Breast epithelium (tissue), 4 donors: Measurements from ENCODE around the gene ADGRG1. TPM values are rescaled to one million over a fixed set of nuclear protein-coding genes. Genes with fewer than 3 reads are reported as not detected.

Experiments used
- DNase-seq, 2 donors: peaks; one replicate each; pipeline ENCODE4 v3.0.0-alpha.2; 2019; ENCODE audit warnings: low spot score in 2 of 2
- H3K27ac ChIP-seq, 2 donors: fragments of 200-600 bp; sonication (generic) in 1 of 2; one replicate each; pipeline ENCODE4 v1.5.1; 2016 to 2019; ENCODE audit warnings: mild to moderate bottlenecking in 1 of 2
- H3K27me3 ChIP-seq, 2 donors: fragments of 200-600 bp; sonication (generic) in 1 of 2; one replicate each; pipeline versions ENCODE4 v1.5.1 to v1.6.0; 2017 to 2019; ENCODE audit warnings: control low read depth in 1 of 2, mild to moderate bottlenecking in 1 of 2
- H3K36me3 ChIP-seq: fragments of 200-600 bp; one replicate; pipeline ENCODE4 v1.5.1; 2019
- H3K4me1 ChIP-seq, 2 donors: fragments of 200-600 bp; sonication (generic); one replicate each; pipeline ENCODE4 v1.5.1; 2016 to 2019; ENCODE audit warnings: control low read depth in 1 of 2
- H3K4me3 ChIP-seq, 3 donors: fragments of 200-600 bp; sonication (generic); 1 replicate in 2 of 3; 2 replicates in 1 of 3; pipeline ENCODE4 v1.5.1; 2016 to 2019; ENCODE audit warnings: mild to moderate bottlenecking in 3 of 3, moderate library complexity in 2 of 3
- H3K9me3 ChIP-seq, 2 donors: fragments of 200-600 bp; sonication (generic) in 1 of 2; one replicate each; pipeline ENCODE4 v1.5.1; 2016 to 2019; ENCODE audit warnings: control low read depth in 1 of 2
- POLR2A ChIP-seq: fragments of 450-650 bp; IDR thresholded peaks from one replicate; pipeline ENCODE4 v1.6.1; 2016; ENCODE audit warnings: antibody characterized with exemption, mild to moderate bottlenecking, moderate library complexity
- POLR2AphosphoS5 ChIP-seq, 3 donors: sonication (generic); formaldehyde crosslinking; IDR thresholded peaks; one replicate each; pipeline ENCODE4 v1.6.1; 2017; ENCODE audit warnings: antibody characterized with exemption in 3 of 3
- intact Hi-C: fragments of 100-400 bp; cut with DNase I; formaldehyde crosslinking; loops from one replicate; pipeline ENCODE4 v1.15.1; 2023; ENCODE audit warnings: low total_unique reads
- total RNA-seq, 3 donors: library from RNA; depleted of rRNA; stranded (reverse); fragments of >200 nt; gene quantifications; one replicate each; pipeline ENCODE4 v1.1.0, GENCODE V29; 2016
- TF ChIP-seq, protein P1 (sequence below), 3 donors: fragments of 450-650 bp; IDR thresholded peaks; one replicate each; pipeline ENCODE4 v1.5.1; 2016 to 2017; ENCODE audit warnings: antibody characterized with exemption in 3 of 3, mild to moderate bottlenecking in 3 of 3, moderate library complexity in 3 of 3

ADGRG1 gene
- total RNA-seq, 3 donors from 2014 or later = 9.4 to 54.1 (median 34.0) TPM

DNA sequence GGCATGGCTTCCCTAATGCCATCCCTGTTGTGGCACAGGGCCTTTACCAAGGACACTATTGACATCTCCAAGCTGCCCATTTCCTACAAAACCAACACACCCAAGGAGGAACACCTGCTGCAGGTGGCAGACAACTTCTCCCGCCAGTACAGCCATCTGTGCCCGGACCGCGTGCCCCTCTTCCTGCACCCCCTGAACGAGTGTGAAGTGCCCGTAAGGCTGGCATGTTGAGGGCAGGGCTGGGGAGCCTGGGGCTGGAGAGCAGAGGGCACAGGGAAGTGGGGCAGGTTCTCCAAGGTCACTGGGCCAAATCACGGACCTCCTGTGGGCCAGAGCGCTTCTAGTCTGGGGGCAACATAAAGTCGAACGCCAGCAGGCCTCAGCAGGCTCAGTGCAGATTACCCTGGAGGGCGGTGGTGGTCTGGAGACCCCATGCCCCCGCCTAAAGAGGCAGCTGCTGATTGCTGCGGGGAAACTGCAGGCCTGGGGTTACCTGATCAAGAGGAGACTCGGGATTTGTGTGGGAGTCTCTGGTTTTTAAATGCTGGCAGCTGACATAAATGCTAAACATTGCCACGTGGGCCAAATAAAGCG is 70.5 kb downstream of the ADGRG1 start:
- H3K9me3 ChIP-seq = no peaks in the 10 kb centered on the region
- no peaks in the 10 kb centered on the region for H3K4me1 ChIP-seq
- TF ChIP-seq, protein P1, sequence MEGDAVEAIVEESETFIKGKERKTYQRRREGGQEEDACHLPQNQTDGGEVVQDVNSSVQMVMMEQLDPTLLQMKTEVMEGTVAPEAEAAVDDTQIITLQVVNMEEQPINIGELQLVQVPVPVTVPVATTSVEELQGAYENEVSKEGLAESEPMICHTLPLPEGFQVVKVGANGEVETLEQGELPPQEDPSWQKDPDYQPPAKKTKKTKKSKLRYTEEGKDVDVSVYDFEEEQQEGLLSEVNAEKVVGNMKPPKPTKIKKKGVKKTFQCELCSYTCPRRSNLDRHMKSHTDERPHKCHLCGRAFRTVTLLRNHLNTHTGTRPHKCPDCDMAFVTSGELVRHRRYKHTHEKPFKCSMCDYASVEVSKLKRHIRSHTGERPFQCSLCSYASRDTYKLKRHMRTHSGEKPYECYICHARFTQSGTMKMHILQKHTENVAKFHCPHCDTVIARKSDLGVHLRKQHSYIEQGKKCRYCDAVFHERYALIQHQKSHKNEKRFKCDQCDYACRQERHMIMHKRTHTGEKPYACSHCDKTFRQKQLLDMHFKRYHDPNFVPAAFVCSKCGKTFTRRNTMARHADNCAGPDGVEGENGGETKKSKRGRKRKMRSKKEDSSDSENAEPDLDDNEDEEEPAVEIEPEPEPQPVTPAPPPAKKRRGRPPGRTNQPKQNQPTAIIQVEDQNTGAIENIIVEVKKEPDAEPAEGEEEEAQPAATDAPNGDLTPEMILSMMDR (IDR thresholded peaks at IDR 0.05) = no peak
- TF ChIP-seq POLR2A (no peak), POLR2AphosphoS5 (IDR thresholded peaks at IDR 0.05) (no peak)
- H3K27ac ChIP-seq = no peak overlapping the region
- no peaks in the 10 kb centered on the region for H3K36me3 ChIP-seq
- H3K4me3 ChIP-seq = no peak overlapping the region
- no peak for DNase-seq
- intact Hi-C loops = no loop called here
- H3K27me3 ChIP-seq = no peaks in the 10 kb centered on the region

DNA sequence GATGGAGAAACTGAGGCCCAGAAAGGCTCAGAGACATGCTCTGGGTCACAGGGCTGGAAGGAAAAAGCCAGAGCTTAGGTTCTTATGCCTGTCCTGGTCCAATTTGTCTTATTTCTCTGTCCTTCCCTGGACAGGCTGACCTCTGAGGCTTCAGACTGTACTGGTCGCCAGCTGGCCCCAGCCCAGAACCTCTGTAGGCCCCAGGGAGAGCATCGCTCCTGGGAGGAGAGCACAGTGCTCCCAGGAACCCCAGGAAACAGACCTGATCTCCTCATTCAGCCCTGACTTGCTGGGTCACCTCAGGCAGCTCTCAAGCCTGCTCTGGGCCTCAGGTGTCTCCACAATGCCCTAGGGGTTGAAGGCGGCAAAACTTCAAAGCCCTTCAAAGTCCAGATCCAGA is 71.1 kb downstream of the ADGRG1 start:
- Histone ChIP-seq H3K9me3 (no peaks in the 10 kb centered on the region), H3K27ac (no peak overlapping the region), H3K36me3 (no peaks in the 10 kb centered on the region), H3K4me3 (no peak overlapping the region), H3K27me3 (no peaks in the 10 kb centered on the region), H3K4me1 (no peaks in the 10 kb centered on the region)
- no peak for DNase-seq
- intact Hi-C loops = no loop called here
- TF ChIP-seq POLR2AphosphoS5 (IDR thresholded peaks at IDR 0.05) (no peak), POLR2A (no peak)
- TF ChIP-seq, protein P1 (IDR thresholded peaks at IDR 0.05) = no peak

DNA sequence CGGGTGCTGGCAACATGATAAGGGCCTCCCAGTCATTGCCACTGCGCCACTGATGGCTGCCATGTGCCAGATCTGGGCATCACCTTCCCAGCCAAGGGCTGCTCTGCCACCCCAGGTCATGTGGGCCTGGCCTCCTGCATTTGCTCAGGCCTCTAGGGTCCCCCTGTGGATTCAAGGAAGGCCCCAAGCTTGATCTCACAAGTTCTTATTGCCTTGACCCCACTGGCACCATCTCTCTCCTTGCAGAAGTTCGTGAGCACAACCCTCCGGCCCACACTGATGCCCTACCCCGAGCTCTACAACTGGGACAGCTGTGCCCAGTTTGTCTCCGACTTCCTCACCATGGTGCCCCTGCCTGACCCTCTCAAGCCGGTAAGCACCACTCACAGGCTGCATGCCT is 71.5 kb downstream of the ADGRG1 start:
- Histone ChIP-seq H3K4me1 (no peaks in the 10 kb centered on the region), H3K27ac (no peak overlapping the region), H3K4me3 (no peak overlapping the region), H3K36me3 (no peaks in the 10 kb centered on the region), H3K27me3 (no peaks in the 10 kb centered on the region), H3K9me3 (no peaks in the 10 kb centered on the region)
- DNase-seq = no peak
- intact Hi-C loops = no loop called here
- TF ChIP-seq POLR2AphosphoS5 (IDR thresholded peaks at IDR 0.05) = no peak
- TF ChIP-seq, protein P1 (IDR thresholded peaks at IDR 0.05) = no peak
- no peak for TF ChIP-seq POLR2A

DNA sequence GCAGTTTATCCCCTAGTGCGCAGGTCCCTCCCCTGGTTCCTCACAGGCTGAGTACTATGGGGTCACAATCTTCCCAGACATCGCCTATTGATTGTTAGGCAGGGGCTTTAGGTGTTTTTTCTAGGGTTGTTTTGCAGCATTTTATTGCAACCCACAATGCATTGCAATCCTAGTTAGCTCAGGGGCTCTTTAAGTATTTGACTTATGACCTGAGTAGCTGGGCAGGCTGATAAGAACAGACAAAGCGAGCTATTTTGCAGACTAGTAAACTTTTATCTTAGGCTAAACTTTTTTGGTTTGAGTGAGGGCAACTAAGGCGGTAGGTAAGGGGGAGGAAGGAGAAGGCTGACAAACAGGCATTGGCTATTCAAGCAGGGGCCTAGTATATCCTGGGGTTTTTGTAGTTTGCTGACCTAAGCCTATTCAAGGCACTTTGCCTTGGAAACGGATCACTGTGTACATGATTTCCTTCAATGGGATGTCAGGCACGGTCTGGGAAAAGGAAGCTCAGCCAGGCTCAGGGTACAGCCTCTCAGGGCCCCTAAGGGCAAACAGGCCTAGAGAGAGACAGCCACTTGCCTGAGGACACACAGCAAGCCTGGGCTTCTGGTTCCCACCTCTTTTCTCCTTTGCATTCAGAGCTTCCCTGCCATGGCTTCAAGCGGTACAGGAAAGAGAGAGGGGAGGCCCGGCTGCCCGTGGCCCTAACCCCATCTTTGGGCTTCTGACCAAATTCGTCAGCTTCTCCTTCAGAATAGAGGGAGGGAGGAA is 72.5 kb downstream of the ADGRG1 start:
- DNase-seq = no peak
- intact Hi-C loops = no loop called here
- no peaks in the 10 kb centered on the region for H3K27me3 ChIP-seq

More for the DNA sequence above, 72.5 kb downstream of the ADGRG1 start:
- no peak overlapping the region for H3K4me3 ChIP-seq
- no peaks in the 10 kb centered on the region for H3K36me3 ChIP-seq
- TF ChIP-seq POLR2A (no peak), POLR2AphosphoS5 (IDR thresholded peaks at IDR 0.05) (no peak)
- TF ChIP-seq, protein P1 (IDR thresholded peaks at IDR 0.05) = no peak
- no peak overlapping the region for H3K27ac ChIP-seq
- no peaks in the 10 kb centered on the region for H3K4me1 ChIP-seq
- H3K9me3 ChIP-seq = no peaks in the 10 kb centered on the region
